A549 (cell line): ENCODE results near the gene PALLD.

Experiments
- CEBPB ChIP-seq, 2 experiments: fragments of >200 bp in 1 of 2; sonication (Bioruptor Twin) in 1 of 2; formaldehyde crosslinking in 1 of 2; IDR thresholded peaks; 2 replicates each; pipeline ENCODE4 v1.6.1; 2012 to 2016
- CTCF ChIP-seq: fragments of >200 bp; sonication (Bioruptor Twin); formaldehyde crosslinking; IDR thresholded peaks from 3 replicates; pipeline ENCODE4 v1.5.1; 2016
- HOXA7 ChIP-seq: fragments of 250-450 bp; sonication (Bioruptor Pico); IDR thresholded peaks from 2 replicates; pipeline ENCODE4 v1.5.0; 2020; ENCODE audit warnings: mild to moderate bottlenecking, moderate library complexity
- MAFK ChIP-seq: fragments of 450-650 bp; IDR thresholded peaks from 2 replicates; pipeline ENCODE4 v1.6.1; 2014; ENCODE audit not compliant: partially characterized antibody
- MYC ChIP-seq: IDR thresholded peaks from 2 replicates; pipeline ENCODE4 v1.6.1; 2012; ENCODE audit warnings: mild to moderate bottlenecking, inconsistent platforms, low read length, improper control_type of control experiment, borderline replicate concordance
- NR3C1 ChIP-seq: fragments of >200 bp; sonication (Bioruptor Twin); formaldehyde crosslinking; IDR thresholded peaks from 3 replicates; pipeline ENCODE4 v1.6.1; 2017
- POLR2A ChIP-seq: IDR thresholded peaks from 2 replicates; pipeline ENCODE4 v1.6.1; 2012; ENCODE audit warnings: mild to moderate bottlenecking, low read length
- SMC3 ChIP-seq: fragments of >200 bp; sonication (Bioruptor Twin); formaldehyde crosslinking; IDR thresholded peaks from 3 replicates; pipeline ENCODE4 v1.6.1; 2018; ENCODE audit warnings: inconsistent platforms
- TP53 ChIP-seq: fragments of 250-450 bp; sonication (Bioruptor Pico); IDR thresholded peaks from 2 replicates; pipeline ENCODE4 v1.5.0; 2021; ENCODE audit warnings: mild to moderate bottlenecking, moderate library complexity
- ZFP36 ChIP-seq: fragments of 450-650 bp; IDR thresholded peaks from 2 replicates; pipeline ENCODE4 v1.6.1; 2014; ENCODE audit warnings: borderline replicate concordance; ENCODE audit not compliant: partially characterized antibody
- TF ChIP-seq, protein P1 (sequence below): IDR thresholded peaks from 2 replicates; pipeline ENCODE4 v1.6.1; 2012
- TF ChIP-seq, protein P2 (sequence below): fragments of 450-650 bp; IDR thresholded peaks from 2 replicates; pipeline ENCODE4 v1.6.1; 2014; ENCODE audit warnings: antibody characterized with exemption

DNA sequence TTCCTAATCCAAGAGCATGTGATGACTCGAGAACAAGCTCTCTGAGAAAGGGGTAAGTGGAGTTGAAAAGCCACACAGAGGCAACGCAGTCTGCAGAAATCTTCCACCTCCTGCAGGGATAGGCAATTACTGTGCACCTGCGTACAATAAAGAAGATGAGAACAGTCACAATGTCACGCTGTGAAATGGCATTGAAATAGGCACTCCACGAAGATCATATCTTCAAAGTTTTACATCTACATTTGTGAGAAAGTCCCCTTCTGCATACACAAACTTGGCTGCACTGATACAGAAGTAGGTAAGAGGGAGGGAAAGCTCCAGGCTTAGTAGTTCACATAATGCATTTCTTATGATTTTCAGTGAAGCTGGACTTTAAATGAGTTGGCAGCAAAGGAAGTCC is 43.7 kb upstream of the PALLD start:
- TF ChIP-seq CTCF (no peak), MAFK (no peak), NR3C1 (no peak), POLR2A (no peak), ZFP36 (no peak), TP53 (CRISPR knock-in tag) (no peak), HOXA7 (CRISPR knock-in tag) (no peak), CEBPB (IDR thresholded peaks at IDR 0.05) (no peak), MYC (no peak), SMC3 (no peak)
- TF ChIP-seq, protein P1, sequence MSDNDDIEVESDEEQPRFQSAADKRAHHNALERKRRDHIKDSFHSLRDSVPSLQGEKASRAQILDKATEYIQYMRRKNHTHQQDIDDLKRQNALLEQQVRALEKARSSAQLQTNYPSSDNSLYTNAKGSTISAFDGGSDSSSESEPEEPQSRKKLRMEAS, result no peak
- TF ChIP-seq, protein P2, sequence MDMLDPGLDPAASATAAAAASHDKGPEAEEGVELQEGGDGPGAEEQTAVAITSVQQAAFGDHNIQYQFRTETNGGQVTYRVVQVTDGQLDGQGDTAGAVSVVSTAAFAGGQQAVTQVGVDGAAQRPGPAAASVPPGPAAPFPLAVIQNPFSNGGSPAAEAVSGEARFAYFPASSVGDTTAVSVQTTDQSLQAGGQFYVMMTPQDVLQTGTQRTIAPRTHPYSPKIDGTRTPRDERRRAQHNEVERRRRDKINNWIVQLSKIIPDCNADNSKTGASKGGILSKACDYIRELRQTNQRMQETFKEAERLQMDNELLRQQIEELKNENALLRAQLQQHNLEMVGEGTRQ, result no peak
